ENCODE measurements around the gene TEAD1. TPM values are rescaled to one million over a fixed set of nuclear protein-coding genes. Genes with fewer than 3 reads are reported as not detected.

Gene TEAD1
- polyA plus RNA-seq, 1 experiment, result 113 TPM

GRCh38 chr11:12786450-12786849 lies 112.2 kb downstream of the TEAD1 start:
- DNase-seq (ENCODE audit: low read depth, low spot score), result no peak
- H3K27ac ChIP-seq (ENCODE audit: low read depth, low read length), result no peak overlapping the region
- POLR2A ChIA-PET, result no interaction called here
- CTCF ChIA-PET, result interaction anchor here (0.6 kb wide), 1 partner anchor 141 kb away, joined by 3 read pairs; no protein-coding TSS in a partner anchor
- H3K27me3 ChIP-seq (ENCODE audit: control insufficient read depth, insufficient read depth, low read length), result no peaks in the 10 kb centered on the region
- TF ChIP-seq CTCF (IDR thresholded peaks at IDR 0.05; ENCODE audit: low read depth, low read length), result no peak
- no peak overlapping the region for H3K4me3 ChIP-seq (ENCODE audit: low read depth, low read length)
- no peaks in the 10 kb centered on the region for H3K9me3 ChIP-seq (ENCODE audit: control insufficient read depth, insufficient read depth, low read length)

GRCh38 chr11:12786891-12787290 lies 112.7 kb downstream of the TEAD1 start:
- TF ChIP-seq CTCF (IDR thresholded peaks at IDR 0.05; ENCODE audit: low read depth, low read length), result no peak
- ChIA-PET POLR2A (no interaction called here), CTCF (interaction anchor here (0.6 to 1.2 kb wide), 3 partner anchors 41 to 456 kb away, joined by 3 to 5 read pairs (median 3); no protein-coding TSS in a partner anchor)
- Histone ChIP-seq H3K27ac (ENCODE audit: low read depth, low read length) (no peak overlapping the region), H3K4me3 (ENCODE audit: low read depth, low read length) (no peak overlapping the region), H3K9me3 (ENCODE audit: control insufficient read depth, insufficient read depth, low read length) (no peaks in the 10 kb centered on the region), H3K27me3 (ENCODE audit: control insufficient read depth, insufficient read depth, low read length) (no peaks in the 10 kb centered on the region)
- no peak for DNase-seq (ENCODE audit: low read depth, low spot score)

- no peak for TF ChIP-seq CTCF (IDR thresholded peaks at IDR 0.05; ENCODE audit: low read depth, low read length)
- no peak overlapping the region for H3K4me3 ChIP-seq (ENCODE audit: low read depth, low read length)
- H3K27me3 ChIP-seq (ENCODE audit: control insufficient read depth, insufficient read depth, low read length), result no peaks in the 10 kb centered on the region
- POLR2A ChIA-PET, result interaction anchor here (0.6 to 0.7 kb wide), 4 partner anchors 19 to 87 kb away, joined by 3 to 9 read pairs (median 4); no protein-coding TSS in a partner anchor
- no peak overlapping the region for H3K27ac ChIP-seq (ENCODE audit: low read depth, low read length)
- CTCF ChIA-PET, result interaction anchor here (0.6 to 1.2 kb wide), 4 partner anchors 28 to 457 kb away, joined by 3 to 5 read pairs (median 4); no protein-coding TSS in a partner anchor
- DNase-seq (ENCODE audit: low read depth, low spot score), result no peak
- H3K9me3 ChIP-seq (ENCODE audit: control insufficient read depth, insufficient read depth, low read length), result no peaks in the 10 kb centered on the region
Observed at GRCh38 chr11:12787847-12788246, 113.6 kb downstream of the TEAD1 start.

GRCh38 chr11:12789054-12789453 lies 114.8 kb downstream of the TEAD1 start:
- POLR2A ChIA-PET, result no interaction called here
- no peak for TF ChIP-seq CTCF (IDR thresholded peaks at IDR 0.05; ENCODE audit: low read depth, low read length)
- H3K4me3 ChIP-seq (ENCODE audit: low read depth, low read length), result no peak overlapping the region
- DNase-seq (ENCODE audit: low read depth, low spot score), result no peak
- no peaks in the 10 kb centered on the region for H3K9me3 ChIP-seq (ENCODE audit: control insufficient read depth, insufficient read depth, low read length)
- CTCF ChIA-PET, result interaction anchor here (1.1 kb wide), 1 partner anchor 89 kb away, joined by 3 read pairs; no protein-coding TSS in a partner anchor
- no peaks in the 10 kb centered on the region for H3K27me3 ChIP-seq (ENCODE audit: control insufficient read depth, insufficient read depth, low read length)
- H3K27ac ChIP-seq (ENCODE audit: low read depth, low read length), result no peak overlapping the region

- ChIA-PET CTCF (interaction anchor here (1.1 kb wide), 1 partner anchor 88 kb away, joined by 3 read pairs; no protein-coding TSS in a partner anchor), POLR2A (no interaction called here)
- TF ChIP-seq CTCF (IDR thresholded peaks at IDR 0.05; ENCODE audit: low read depth, low read length), result no peak
- Histone ChIP-seq H3K27ac (ENCODE audit: low read depth, low read length) (no peak overlapping the region), H3K4me3 (ENCODE audit: low read depth, low read length) (no peak overlapping the region), H3K27me3 (ENCODE audit: control insufficient read depth, insufficient read depth, low read length) (no peaks in the 10 kb centered on the region), H3K9me3 (ENCODE audit: control insufficient read depth, insufficient read depth, low read length) (no peaks in the 10 kb centered on the region)
- DNase-seq (ENCODE audit: low read depth, low spot score), result no peak
Observed at GRCh38 chr11:12789596-12790215, 115.5 kb downstream of the TEAD1 start.

All from AG04450 (cell line).